Stimulated activated CD8-positive, alpha-beta memory T cell treated with anti-CD3 and anti-CD28 coated beads, Interleukin-15, amount 100 ng/mL, for 1 hour (primary cell): ENCODE measurements around the gene MYO18A.
"Not testable (repeated sequence)": the region's sequence is repeated elsewhere in the genome, so short reads cannot be mapped to it uniquely, and the experiment has no call there.

ENCODE experiments used
- DNase-seq: peaks from one replicate; pipeline ENCODE4 v3.0.0-alpha.2; 2020; ENCODE audit warnings: low read depth

The MYO18A gene

DNA sequence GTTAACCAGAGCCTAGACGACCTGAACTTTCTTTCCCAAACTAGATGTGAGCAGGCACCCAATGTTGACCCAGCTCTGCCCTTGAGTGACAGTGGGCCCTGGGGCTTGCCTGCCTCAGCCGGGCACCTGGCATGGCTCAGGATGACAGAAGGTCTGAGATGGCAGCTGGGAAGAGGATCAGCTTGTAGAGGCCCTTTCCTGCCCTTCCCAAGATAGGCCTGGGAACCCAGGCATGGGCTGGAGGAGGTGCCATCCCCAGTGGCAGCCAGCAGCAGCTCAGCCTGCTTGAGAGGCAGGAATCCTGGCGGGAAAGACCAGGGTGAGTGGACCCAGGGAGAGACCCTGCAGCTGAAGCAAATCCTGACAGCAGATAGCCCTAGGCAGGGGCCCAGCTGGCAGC lies 78.2 kb downstream of the MYO18A start:
- no peak for DNase-seq

DNA sequence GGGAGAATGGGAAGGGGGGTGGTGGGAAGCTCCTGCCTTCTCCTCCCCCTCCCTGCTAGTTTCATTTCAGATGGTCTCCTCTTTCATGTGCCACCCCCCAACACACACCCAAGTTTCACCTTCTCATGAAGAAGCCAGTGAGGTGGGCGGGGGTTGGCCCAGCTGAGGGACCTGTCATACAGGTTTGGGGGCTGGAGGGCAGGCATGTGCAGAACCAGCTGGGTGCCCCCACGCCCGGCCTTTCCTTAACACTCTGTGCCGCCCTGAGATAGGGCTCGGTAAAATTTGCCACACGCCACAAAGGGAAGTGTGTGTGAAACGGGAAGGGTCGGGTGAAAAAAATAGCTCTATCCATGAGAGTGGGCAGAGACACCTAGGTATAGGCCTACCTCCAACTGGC lies 79.9 kb downstream of the MYO18A start:
- DNase-seq, result no peak

DNA sequence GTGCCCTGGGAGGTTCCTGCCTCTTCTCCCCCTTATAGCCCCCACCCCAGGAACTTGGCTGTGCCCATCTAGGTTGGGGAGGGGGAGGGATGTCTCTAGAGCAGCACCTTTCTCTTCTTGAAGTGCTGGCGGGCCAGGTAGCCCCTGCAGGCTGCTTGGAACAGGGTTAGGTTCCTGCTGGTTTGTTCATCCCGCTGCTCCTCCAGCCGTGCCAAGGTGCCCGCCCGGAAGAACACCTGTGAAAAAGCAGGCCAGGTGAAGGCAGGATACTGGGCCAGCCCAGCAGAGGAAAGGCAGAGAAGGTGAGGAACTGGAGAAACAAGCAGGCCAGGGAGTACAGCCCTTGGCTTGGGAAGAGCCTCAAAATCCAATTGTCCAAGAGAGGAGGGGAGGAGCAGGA lies 80.7 kb downstream of the MYO18A start:
- no peak for DNase-seq

DNA sequence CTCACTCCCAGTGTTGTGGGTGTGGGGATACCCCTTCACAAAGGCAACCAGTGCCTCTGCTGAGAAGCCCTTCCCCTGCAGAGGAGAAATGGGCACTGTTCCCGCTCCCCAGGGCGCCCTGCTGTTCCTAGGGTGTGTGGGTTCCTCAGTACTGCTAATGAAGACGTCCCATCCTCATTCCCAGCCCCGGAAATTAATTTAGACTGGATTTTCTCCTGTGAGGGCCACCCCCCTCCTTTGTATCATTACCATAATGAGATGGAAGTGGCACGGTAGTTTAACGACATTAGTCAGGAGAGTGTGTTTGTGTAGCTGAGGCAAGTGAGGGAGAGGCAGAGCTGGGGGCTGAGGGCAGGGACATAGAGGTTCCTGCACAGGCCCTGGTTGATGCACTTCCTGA lies 84.1 kb downstream of the MYO18A start:
- no peak for DNase-seq

DNA sequence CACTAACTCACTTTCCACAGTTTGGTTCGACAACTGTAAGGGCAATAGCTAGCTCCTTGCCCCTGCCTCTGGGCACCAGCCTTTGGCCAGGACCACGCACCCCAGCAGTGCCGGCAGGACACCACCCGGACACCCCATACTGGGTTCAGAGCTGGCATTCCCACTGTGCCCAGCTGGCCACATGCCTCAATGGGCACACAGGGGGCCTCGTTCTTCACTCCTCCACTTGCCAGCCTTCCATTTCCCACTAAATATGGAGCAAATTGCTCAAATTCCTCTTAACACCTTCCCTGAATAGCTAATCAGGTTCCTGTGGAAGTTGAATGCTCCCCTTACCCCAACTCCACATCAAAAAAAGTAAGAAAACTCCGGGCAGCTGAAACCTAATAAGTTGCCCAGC lies 84.8 kb downstream of the MYO18A start:
- no peak for DNase-seq

DNA sequence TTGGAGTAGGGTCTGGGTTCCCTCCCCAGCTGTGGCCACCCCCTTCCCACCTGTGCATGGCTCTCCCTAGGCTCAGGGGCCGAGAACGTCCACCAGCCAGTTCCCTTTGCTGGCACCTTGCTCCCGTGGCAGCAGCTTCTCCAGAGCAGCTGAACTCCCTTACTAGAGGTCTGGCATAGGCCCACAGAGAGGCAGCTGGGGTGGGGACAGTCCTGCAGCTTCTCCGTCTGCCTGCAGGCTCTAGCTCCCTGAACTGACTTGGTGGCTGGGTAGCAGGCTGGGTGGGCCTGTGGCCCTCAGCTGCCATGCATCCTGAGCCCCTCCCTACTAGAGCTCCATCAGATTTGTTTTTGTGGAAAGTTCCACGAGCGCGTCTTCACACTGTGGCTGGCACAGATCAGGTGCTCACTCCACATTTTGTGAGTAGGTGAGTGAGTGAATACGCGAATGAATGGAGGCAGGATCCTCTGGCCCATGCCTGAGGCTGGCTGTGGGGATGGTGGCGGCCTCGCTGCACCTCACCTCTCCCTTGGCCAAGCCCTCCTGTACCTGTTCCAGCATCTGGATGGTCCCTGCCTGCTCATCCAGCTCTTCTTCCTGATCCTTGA lies 86.0 kb downstream of the MYO18A start:
- DNase-seq, result no peak

DNA sequence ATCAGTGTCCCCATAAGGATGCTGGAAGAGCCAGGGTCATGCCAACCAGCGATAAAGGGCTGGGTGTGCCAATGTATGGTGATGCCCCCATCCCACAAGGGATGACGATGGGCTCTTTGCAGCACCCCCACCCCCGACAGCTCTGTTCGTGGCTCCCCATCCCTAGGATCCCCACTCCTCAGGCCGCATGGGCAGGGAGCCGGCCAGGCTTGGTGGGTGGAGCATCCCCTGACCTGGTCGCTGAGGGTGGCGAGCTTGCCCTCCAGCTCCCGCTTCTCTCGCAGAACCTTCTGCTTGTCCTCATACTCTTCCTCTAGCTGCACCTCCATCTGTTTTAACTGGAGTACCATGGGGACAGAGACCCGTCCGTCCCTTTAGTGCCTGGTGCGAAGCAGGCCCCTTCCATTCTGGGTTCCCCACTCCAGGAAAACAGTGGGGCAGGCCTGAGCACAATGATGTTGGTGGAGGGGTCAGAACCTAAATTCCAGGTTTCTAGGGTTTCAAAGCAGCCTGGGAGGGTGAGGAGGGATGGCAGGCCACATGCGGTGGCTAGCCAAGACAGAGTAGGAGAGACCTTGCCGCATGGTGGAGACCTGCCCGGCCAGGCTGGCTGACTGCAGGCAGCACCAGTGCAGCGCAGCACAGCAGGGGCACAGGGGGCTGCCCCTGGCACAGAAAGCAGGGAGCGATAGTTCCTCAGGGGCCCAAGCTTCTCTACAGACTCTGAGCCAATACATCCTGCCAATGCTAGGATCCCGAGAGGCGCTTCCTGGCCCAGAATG lies 86.9 kb downstream of the MYO18A start:
- no peak for DNase-seq

DNA sequence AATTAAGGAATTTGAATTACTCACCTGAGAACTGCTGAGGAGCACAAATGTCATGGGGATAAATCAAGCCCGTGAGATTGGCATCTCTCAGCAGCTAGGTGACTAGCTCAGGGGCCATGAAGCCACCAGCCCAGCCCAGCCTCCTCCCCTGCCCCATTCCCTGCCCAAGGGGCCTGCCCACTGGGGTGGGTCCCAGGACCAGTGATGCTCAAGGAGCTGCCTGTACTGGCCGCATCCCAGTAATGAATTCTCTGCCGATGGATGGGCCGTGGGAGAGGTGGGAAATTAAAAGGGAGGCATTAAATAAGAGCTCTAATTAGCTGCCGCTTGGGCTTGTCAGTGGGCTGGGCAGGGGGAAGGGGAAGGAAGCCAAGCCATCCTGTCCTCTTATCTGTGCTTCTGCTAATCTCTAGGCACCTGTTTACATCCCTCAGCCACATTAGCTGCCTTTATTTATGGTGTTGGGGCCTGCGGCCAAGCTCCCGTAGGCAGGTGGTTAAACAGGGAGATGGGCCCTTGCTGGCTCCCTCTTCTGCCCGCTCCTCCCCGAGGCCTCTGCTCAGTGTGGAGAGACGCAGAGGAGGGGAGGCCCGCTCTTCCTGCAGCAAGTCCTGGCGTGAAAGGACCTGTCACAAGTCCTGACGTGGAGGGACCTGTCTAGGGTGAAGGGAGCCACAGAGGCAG lies 88.5 kb downstream of the MYO18A start:
- DNase-seq, result no peak

DNA sequence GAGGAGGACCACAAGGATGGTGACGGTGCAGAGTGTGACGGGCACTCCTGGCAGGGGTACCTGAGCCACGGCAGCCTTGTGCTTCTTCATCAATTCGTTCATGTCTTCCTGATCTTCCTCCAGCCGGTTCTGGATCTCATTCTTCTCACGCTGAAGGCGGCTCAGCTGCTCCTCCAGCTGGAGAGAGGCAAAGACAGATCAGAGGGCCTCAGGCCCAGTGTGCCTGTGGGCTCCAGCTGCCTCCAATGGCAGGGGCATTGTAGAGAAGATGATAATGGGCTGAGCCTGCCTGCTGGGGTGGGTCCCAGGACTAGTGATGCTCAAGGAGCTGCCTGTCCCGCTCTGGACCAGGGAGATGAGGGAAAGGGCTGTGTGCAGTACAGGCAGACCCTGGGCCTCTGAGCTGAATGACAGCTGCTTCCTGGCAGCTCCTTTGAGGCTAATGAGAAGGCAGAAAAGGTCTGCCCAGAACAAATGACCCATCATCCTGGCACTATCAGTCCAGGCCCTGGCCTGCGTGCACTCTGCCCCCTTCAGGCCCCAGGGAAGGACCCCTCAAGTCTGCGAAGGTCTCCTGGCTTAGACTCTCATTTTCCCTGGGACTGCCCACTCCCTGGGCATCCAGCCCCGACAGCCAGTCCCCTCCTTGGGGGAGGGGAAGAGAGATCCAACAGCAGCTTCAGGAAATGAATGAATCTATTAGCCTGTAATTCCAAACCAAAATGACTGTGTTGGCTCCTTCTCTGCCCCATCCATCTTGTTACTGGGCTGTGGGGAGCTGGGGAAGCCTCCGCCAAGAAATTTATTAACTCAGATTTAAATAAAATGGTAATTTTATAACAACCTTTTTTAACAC lies 89.2 kb downstream of the MYO18A start:
- DNase-seq, result no peak

DNA sequence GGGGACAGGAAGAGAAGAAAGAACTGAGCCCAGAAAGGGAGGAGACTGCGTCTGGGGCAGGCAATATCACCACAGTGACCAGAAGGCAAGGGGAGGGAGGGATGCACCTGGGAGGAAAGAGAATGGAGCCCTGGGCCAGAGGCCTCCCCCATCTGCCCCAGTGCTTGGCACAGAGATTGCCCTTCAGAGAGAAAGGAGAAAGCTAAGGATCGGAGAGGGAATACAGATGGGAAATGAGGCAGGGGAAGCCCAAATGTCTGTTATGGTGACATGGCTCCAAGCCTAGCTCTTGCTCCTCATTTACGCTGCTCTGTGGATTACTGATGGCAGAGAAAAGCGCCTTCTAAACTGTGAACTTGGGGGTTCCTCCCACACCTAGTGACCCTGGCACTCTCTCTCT lies 90.1 kb downstream of the MYO18A start:
- DNase-seq, result no peak

DNA sequence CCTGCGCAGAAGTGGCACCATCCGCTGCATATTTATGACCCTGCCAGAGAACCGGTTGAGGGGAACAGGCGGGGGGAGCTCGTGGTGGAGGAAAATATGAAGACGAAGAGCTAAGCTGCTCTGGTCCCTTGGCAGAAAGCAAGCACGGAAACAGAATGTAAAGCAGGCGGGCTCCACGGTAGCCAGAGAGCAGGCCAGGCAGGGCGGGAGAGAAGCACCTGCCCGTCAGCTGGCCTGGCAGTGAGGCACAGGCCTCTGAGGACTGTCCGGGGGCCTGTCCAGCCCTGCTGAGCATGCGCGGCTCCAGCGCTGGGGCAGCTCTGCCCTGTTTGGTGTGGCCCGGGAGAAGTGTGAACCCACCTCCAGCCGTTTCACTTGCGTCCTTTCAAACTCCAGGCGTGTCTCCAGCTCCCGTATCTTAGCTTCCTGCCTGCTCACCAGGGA lies 90.6 kb downstream of the MYO18A start:
- DNase-seq, result no peak

DNA sequence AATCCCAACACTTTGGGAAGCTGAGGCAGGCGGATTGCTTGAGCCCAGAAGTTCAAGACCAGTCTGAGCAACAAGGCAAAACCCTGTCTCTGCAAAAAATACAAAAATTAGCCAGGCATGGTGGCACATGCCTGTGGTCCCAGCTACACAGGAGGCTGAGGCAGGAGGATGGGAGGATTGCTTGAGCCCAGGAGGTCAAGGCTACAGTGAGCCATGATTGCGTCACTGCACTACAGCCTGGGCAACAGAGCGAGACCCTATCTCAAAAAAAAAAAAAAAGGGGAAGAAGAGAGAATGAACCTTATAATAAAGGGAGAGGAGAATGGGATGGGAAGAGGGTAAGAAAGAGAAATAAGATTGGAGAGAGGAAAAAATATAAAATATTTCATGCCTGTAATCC lies 91.4 kb downstream of the MYO18A start:
- not testable (repeated sequence) for DNase-seq

DNA sequence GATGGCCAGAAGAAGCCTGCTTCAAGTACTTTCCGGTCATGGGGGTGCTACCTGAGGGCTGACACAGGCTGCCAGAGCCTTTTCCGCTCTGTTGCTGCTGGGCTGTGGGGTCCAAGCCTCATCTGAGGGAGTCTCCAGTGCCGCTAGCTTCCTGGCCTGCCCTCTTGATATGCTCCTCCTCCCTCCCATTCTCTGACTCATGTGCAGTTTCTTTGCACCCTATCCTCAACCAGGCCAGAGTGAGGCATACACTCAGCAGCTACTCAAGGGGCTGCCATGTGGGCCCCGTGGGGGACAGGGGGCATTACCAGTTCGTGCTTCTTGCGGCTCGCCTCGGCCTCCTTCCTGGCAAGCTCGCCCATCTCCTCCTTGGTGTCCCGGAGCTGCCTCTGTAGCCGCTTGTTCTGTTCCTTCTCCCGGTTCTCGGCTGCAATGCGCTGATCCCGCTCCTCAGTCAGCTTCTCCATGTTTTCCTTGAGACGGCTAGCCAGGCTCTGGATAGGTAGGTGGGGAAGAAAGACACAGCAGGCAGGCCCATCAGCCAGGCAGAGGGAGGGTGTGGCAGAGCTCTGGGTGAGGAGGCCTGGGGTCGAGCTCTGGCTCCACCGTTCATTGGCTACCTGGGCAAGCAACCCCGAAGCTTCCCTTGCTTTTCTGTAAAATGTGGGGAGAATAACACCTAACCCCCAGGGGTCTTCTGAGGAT lies 93.4 kb downstream of the MYO18A start:
- no peak for DNase-seq

DNA sequence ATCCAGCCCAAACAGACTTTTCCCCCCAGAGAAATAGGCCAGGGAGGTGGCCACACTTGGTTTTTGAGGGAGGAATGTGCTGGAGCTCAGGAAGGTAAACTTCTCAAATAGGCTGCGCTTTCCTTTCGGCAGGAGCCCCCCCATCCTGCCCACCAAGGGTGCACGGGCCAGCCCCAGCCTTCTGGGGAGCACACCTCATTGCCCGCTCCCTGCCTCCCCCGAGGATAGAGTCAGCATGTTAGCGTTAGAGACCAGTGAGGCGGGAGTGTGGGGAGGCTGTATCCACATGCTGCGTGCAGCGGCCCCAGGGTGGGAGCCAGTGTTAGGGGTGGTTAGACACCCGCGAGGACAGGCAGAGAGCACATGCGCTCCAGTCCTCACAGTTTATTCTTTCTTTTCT lies 95.0 kb downstream of the MYO18A start:
- DNase-seq, result no peak

DNA sequence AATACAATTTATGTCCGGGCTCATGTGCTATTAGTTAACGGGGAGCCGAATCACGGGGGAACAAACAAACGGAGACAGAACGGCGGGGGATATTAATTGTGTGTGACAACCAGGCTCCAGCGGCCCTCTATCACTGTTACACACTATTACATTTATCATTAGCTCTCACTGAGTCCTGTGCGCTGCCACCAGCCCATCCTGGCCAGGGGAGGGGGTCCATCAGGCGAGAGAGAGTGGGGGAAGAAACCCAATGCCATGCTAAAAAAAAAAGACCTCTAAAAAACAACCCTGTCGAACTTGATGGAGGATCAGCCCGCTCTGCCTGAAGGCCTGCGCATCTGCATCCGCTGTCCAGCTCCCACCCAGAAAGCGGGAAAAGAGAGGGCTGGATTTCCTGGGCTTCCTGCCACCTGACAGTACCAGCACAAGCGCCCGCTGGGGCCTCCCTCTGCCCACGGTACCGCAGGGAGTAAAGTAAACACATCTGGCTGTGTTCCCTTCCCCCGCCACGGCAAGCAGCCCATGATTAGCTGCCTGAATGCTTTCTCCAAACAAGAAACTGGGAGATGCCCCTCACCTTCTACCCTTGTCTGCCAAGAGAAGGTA lies 95.6 kb downstream of the MYO18A start:
- no peak for DNase-seq

DNA sequence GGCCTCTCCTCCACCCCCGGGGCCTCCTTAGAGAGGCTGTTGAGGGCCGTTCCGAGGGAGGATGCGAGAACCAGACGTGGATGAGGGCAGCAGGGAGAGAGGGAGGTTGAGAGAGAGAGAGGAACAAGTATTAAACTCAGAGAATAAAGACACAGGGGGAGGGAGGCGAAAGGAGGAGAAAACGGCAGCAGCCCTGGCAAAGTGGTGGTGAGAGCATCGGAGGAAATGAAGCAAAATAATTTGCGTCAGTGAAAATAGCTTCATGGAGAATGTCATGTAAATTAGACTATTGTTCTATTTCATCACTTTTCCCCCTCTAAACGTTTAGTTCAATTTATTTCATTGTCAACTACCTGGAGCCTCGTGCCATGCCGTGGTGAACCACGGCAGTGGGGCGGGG lies 99.2 kb downstream of the MYO18A start:
- DNase-seq, result no peak

DNA sequence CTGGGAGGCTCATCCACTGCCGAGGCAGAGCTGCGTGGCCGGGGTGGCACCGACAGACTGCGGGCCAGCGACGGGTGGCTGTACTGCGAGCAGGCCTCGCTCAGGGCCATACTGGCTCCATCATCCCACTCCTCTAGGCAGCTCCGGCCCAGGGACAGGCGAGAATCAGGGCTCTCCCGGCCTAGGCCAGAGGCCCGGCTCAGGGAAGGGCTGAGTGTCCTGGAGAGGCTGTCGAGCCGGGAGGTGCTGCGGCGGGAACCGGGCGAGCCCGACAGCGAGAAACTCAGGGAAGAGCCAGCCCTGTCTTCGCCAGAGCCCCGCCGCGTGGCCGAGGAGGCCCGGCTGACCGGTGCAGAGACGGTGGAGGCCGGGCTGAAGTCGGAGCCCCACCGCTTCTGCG lies 99.9 kb downstream of the MYO18A start:
- DNase-seq, result no peak

DNA sequence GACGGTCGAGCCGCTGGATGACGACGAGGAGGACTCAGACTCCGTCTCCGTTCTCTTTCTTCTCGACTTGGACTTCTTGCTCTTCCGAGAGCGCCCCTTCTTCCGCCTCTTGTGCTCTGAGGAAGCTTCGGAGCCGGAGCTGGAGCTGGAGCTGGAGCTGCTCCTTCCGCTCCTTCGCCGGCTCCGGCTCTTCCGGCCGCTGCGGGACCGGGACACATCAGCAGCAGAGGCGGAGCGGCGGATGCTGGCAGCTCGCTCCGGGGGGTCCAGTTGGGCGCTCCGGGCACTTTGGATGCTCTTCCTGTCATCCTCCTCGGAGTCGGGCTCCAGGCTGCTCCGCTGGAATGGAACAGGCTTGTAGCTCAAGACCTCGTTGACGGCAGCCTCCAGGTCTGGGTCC lies 100.3 kb downstream of the MYO18A start:
- DNase-seq, result no peak

DNA sequence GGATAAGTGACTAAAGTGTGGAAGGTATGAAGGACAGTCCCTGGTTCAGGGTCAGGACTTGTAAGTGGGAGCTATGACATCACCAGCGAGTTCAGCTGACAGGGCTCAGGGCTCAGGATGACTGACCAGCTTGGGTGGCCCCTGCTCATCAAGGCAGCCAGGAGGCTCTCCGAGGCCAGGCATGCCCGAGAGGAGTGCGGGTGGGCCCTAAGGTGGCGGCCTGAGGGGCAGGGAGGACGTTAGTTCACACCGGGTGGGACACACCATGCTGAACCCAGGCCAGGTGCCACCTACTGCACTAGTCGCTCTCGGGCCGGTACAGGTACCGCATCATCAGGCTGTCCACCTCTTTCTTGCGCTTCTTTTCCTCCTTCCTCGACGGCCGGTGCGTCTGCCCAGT lies 100.8 kb downstream of the MYO18A start:
- DNase-seq, result no peak

DNA sequence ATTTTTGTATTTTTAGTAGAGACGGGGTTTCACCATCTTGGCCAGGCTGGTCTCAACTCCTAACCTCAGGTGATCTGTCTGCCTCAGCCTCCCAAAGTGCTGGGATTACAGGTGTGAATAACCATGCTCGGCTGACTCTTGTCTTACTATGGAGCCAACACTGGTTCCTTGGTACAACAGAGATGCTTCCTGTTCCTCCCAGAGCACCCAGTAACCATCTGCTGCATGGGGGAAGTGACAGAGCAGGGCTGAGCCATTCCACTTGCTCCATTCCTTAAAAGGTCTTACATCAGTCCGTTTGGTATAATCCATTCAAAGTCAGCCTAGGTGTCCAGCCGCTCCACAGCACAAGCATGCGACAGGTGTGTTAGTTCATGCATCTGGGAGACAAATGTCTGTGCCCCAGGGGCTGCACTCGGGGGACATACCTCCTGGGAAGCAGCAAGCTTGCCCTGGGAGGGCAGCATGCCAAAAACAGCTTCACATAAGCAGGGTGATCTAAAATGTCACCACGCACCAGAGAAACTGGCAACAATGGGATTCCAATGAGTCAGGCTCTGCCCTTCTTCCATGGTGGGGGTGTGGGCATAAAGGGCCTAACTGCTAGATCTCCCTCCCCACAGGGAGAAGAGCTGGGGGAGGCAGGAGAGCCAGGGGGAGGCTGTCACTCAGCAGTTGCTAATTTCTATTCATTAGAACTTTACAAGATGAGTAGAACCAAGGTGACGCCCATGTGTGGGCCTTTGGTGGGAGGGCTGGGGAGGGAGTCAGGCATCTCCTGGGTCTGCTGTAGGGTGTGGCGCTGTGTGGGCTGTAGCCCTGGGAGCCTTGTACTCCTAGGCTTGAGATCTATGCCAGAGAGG lies 101.8 kb downstream of the MYO18A start:
- DNase-seq, result no peak
